Epithelial cell of proximal tubule (primary cell): ENCODE results near the gene ZNF446. TPM values are rescaled to one million over a fixed set of nuclear protein-coding genes. Genes with fewer than 3 reads are reported as not detected.
A peak's percentile ranks its signal among the peaks of the same experiment; 100 is the strongest.

ENCODE experiments used
- DNase-seq: peaks from one replicate; pipeline ENCODE4 v3.0.0-alpha.2; 2011; ENCODE audit warnings: low read depth
- H3K4me3 ChIP-seq: 2 replicates; pipeline ENCODE4 v1.5.1; 2011; ENCODE audit warnings: low read depth, mild to moderate bottlenecking, low read length
- CTCF ChIP-seq: conservative IDR thresholded peaks from 2 replicates; pipeline ENCODE4 v1.5.1; 2012; ENCODE audit warnings: low read depth, mild to moderate bottlenecking, low read length
- total RNA-seq: library from RNA; depleted of rRNA; stranded (reverse); fragments of >200 nt; gene quantifications from 2 replicates; pipeline ENCODE4 v1.2.3, GENCODE V29; 2015

Gene ZNF446
- total RNA-seq, 1 donor from 2014 or later: 9.7 TPM

DNA sequence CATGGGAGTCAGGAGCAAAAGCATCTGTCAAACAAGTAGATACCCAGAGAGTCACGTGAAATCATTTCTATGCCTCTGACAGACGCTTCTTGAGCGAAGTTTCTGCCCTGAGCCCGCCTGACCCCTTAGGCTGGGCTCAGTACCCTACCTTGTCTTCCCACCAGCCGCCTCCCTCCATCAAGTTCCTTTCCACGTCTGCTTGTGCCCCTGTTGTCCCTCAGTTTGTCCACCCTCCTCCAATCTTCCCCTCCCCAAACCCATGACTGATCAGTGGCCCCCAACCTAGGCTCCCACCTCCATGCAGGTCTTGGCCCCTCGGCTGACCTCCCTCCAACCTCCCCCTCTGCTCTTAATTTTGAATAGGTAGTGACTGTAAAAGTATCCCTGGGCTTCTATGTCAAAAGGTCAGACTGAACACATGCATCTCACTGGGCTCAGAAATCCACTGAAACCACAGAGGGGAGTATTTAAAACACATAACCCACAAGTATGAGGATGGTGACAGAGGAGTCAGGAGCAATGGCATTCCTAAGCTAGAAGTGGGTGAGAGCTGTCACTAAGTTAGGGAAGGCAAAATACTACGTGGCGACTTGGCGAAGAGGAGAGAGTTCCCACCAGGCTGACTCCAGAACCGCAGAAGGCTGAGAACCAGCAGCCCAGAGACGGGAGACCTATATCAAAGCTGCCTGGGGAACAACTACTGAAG lies 1.7 kb upstream of the ZNF446 start:
- no peak for TF ChIP-seq CTCF
- no peak for DNase-seq
- H3K4me3 ChIP-seq: peak overlapping the region; percentile 88

DNA sequence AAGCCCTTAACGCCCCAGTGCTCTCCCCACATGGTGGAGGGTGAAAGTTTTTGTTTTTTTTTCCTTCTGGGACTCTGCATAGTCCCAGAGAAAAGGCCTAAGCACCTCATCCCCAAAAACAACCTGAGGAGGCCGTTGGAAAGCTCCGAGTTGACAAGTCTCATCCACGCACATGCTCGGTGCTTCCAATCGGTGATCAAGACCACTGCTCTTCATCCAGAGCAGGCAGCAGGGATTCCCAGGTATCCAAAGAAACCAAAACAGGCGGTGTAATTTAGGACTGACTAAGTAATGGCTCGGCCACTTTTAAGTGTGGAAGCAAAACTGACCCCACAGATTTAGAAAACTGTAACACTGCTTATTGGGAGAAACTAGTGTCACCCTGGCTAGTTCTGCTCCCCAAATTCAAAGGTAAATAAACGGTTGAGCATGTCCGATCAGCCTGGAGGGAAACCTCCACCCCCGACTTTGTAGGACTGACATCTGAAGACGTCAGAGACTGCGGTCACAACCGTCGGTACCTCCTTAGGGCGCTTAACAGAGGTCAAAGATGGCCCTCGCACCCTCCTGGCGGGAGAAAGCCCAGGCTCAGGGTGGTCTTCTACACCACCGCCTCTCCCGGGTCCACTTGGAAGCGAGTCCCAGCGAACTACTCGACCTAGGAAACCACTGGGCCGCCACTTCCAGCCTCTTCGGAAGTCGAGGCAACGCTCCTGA lies 997 bp upstream of the ZNF446 start:
- H3K4me3 ChIP-seq: peak overlapping the region; percentile 88
- DNase-seq: no peak
- TF ChIP-seq CTCF: no peak

GRCh38 chr19:58476498-58477015 lies 405 bp downstream of the ZNF446 start:
- TF ChIP-seq CTCF: no peak
- peak overlapping the region; percentile 88 for H3K4me3 ChIP-seq
- DNase-seq: no peak

GRCh38 chr19:58477130-58477529 lies 978 bp downstream of the ZNF446 start:
- H3K4me3 ChIP-seq: peak overlapping the region; percentile 88
- TF ChIP-seq CTCF: no peak

GRCh38 chr19:58477871-58478270 lies 1.7 kb downstream of the ZNF446 start:
- DNase-seq: no peak
- H3K4me3 ChIP-seq: no peak overlapping the region
- no peak for TF ChIP-seq CTCF

More at GRCh38 chr19:58477130-58477529, 978 bp downstream of the ZNF446 start:
- DNase-seq: no peak

DNA sequence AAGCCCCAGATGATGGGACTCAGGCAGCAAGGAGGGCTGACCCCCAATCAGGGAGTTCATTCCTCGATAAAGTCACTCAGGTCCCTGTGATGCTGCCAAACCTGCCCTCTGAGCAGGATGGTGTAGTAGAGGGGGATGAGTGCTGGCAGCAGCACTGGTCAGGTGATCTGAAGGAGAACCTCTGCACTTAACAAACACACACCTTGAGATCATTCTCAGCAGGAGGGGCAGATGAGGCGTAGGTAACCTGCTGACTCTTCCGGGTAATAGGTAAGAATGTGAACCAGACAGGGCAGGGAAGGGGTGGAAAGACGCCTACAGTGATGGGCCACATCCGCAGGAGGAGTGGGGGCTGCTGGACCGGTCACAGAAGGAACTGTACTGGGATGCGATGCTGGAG lies 3.2 kb downstream of the ZNF446 start:
- no peak for DNase-seq
- no peak overlapping the region for H3K4me3 ChIP-seq
- no peak for TF ChIP-seq CTCF
